Tibial nerve (tissue), 4 donors: ENCODE measurements around the gene KSR1. TPM values are rescaled to one million over a fixed set of nuclear protein-coding genes. Genes with fewer than 3 reads are reported as not detected.
A peak's percentile ranks its signal among the peaks of the same experiment; 100 is the strongest.
"Not testable (repeated sequence)": the region's sequence is repeated elsewhere in the genome, so short reads cannot be mapped to it uniquely, and the experiment has no call there.

Experiments
- DNase-seq, 2 donors: peaks; one replicate each; pipeline ENCODE4 v3.0.0-alpha.2; 2019; ENCODE audit warnings: low spot score in 2 of 2
- H3K27ac ChIP-seq, 4 donors: fragments of 200-600 bp; sonication (generic) in 3 of 4; one replicate each; pipeline ENCODE4 v1.5.1; 2017 to 2019; ENCODE audit warnings: mild to moderate bottlenecking in 1 of 4
- H3K27me3 ChIP-seq, 2 donors: fragments of 200-600 bp; sonication (generic) in 1 of 2; one replicate each; pipeline versions ENCODE4 v1.5.1 to v1.6.0; 2017 to 2019
- H3K36me3 ChIP-seq, 3 donors: fragments of 200-600 bp; sonication (generic); one replicate each; pipeline ENCODE4 v1.5.1; 2018 to 2019
- H3K4me1 ChIP-seq, 4 donors: fragments of 200-600 bp; sonication (generic) in 3 of 4; one replicate each; pipeline ENCODE4 v1.5.1; 2017 to 2019
- H3K4me3 ChIP-seq, 4 donors: fragments of 200-600 bp; sonication (generic) in 3 of 4; one replicate each; pipeline ENCODE4 v1.5.1; 2017 to 2019; ENCODE audit warnings: mild to moderate bottlenecking in 1 of 4, moderate library complexity in 1 of 4
- H3K9me3 ChIP-seq, 4 donors: fragments of 200-600 bp; sonication (generic) in 3 of 4; one replicate each; pipeline ENCODE4 v1.5.1; 2017 to 2019
- CTCF ChIP-seq, 5 experiments: fragments of 200-600 bp in 3 of 5; fragments of 450-650 bp in 2 of 5; sonication (generic) in 3 of 5; IDR thresholded peaks; one replicate each; pipeline ENCODE4 v1.5.1; 2016 to 2019; ENCODE audit warnings: antibody characterized with exemption in 5 of 5, mild to moderate bottlenecking in 3 of 5, moderate library complexity in 2 of 5
- EP300 ChIP-seq, 2 donors: sonication (generic); formaldehyde crosslinking; IDR thresholded peaks; one replicate each; pipeline ENCODE4 v1.6.1; 2017; ENCODE audit warnings: antibody characterized with exemption in 2 of 2, mild to moderate bottlenecking in 1 of 2
- POLR2A ChIP-seq, 2 donors: fragments of 450-650 bp; IDR thresholded peaks; one replicate each; pipeline ENCODE4 v1.6.1; 2017; ENCODE audit warnings: antibody characterized with exemption in 2 of 2, mild to moderate bottlenecking in 2 of 2, moderate library complexity in 2 of 2
- WGBS, 2 donors: methylation state at CpG; one replicate each; pipeline ENCODE4 v1.1.5; 2018; 5-methylcytosine and 5-hydroxymethylcytosine counted together
- total RNA-seq, 4 donors: library from RNA; depleted of rRNA; stranded (reverse); fragments of >200 nt; gene quantifications; one replicate each; pipeline ENCODE4 v1.1.0, GENCODE V29; 2016

Gene KSR1
- total RNA-seq, 4 donors from 2014 or later: 45.1 to 110 (median 54.2) TPM

- Histone ChIP-seq H3K9me3 (no peaks in the 10 kb centered on the region), H3K4me1 (no peaks in the 10 kb centered on the region), H3K27me3 (no peaks in the 10 kb centered on the region), H3K27ac (no peak overlapping the region), H3K4me3 (no peak overlapping the region), H3K36me3 (peaks cover 0 to 7% (median 0%) of the 10 kb centered on the region in 3 donors)
- WGBS, 2 donors: 79 to 85% methylated on average over 11 of the region's 11 CpGs
- DNase-seq: no peak
- no peak for TF ChIP-seq EP300 (IDR thresholded peaks at IDR 0.05)
- no peak for TF ChIP-seq CTCF (IDR thresholded peaks at IDR 0.05)
- TF ChIP-seq POLR2A (IDR thresholded peaks at IDR 0.05): no peak
These were observed 194.6 kb downstream of the KSR1 start for GRCh38 chr17:27650836-27651235.

GRCh38 chr17:27651411-27652345 lies 195.4 kb downstream of the KSR1 start:
- no peaks in the 10 kb centered on the region for H3K9me3 ChIP-seq
- H3K36me3 ChIP-seq: peaks cover 0 to 7% (median 0%) of the 10 kb centered on the region in 3 donors
- WGBS, 2 donors: 47% methylated on average over 16 of the region's 16 CpGs
- H3K4me3 ChIP-seq: no peak overlapping the region
- DNase-seq: peak; percentile 57 to 82
- H3K27ac ChIP-seq: no peak overlapping the region
- H3K4me1 ChIP-seq: no peaks in the 10 kb centered on the region
- TF ChIP-seq EP300 (IDR thresholded peaks at IDR 0.05): no peak
- TF ChIP-seq CTCF (IDR thresholded peaks at IDR 0.05): peak; percentile 73 to 88 (median 85)
- no peaks in the 10 kb centered on the region for H3K27me3 ChIP-seq

GRCh38 chr17:27653449-27653971 lies 197.3 kb downstream of the KSR1 start:
- H3K27me3 ChIP-seq, H3K36me3 ChIP-seq, H3K9me3 ChIP-seq, H3K27ac ChIP-seq, H3K4me1 ChIP-seq, DNase-seq, H3K4me3 ChIP-seq: not testable (repeated sequence)
- 74 to 88% methylated on average over 7 to 9 of the region's 9 CpGs for WGBS, 2 donors

- WGBS, 2 donors: 85 to 87% methylated on average over 10 to 15 of the region's 15 CpGs
These were observed 197.9 kb downstream of the KSR1 start for GRCh38 chr17:27654136-27654535.

More at GRCh38 chr17:27654136-27654535, 197.9 kb downstream of the KSR1 start:
- no peaks in the 10 kb centered on the region for H3K36me3 ChIP-seq
- DNase-seq: no peak
- TF ChIP-seq EP300 (IDR thresholded peaks at IDR 0.05): no peak
- TF ChIP-seq POLR2A (IDR thresholded peaks at IDR 0.05): no peak
- TF ChIP-seq CTCF (IDR thresholded peaks at IDR 0.05): no peak
- no peaks in the 10 kb centered on the region for H3K27me3 ChIP-seq
- H3K9me3 ChIP-seq: no peaks in the 10 kb centered on the region
- no peak overlapping the region for H3K27ac ChIP-seq
- H3K4me3 ChIP-seq: no peak overlapping the region
- no peaks in the 10 kb centered on the region for H3K4me1 ChIP-seq
